Cortex of kidney (tissue), 1 donor: Measurements from ENCODE around the gene TRIM49C.
"Not testable (repeated sequence)": the region's sequence is repeated elsewhere in the genome, so short reads cannot be mapped to it uniquely, and the experiment has no call there.

Experiments
- DNase-seq: peaks from one replicate; lab custom pipeline; 2025; lab: John Stamatoyannopoulos, UW

Gene TRIM49C, protein sequence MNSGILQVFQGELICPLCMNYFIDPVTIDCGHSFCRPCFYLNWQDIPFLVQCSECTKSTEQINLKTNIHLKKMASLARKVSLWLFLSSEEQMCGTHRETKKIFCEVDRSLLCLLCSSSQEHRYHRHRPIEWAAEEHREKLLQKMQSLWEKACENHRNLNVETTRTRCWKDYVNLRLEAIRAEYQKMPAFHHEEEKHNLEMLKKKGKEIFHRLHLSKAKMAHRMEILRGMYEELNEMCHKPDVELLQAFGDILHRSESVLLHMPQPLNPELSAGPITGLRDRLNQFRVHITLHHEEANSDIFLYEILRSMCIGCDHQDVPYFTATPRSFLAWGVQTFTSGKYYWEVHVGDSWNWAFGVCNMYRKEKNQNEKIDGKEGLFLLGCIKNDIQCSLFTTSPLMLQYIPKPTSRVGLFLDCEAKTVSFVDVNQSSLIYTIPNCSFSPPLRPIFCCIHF

GRCh38 chr11:90030806-90031205 is at the start of gene TRIM49C:
TRIM49C (plus strand) TSS chr11:90031106; CDS start chr11:90035212, 4,106 bp downstream.
- not testable (repeated sequence) for DNase-seq

- not testable (repeated sequence) for DNase-seq
These were observed 6.7 kb upstream of the TRIM49C start for GRCh38 chr11:90024184-90024583.

- DNase-seq, result not testable (repeated sequence)
These were observed 20.8 kb downstream of the TRIM49C start for GRCh38 chr11:90051591-90052209.

DNA sequence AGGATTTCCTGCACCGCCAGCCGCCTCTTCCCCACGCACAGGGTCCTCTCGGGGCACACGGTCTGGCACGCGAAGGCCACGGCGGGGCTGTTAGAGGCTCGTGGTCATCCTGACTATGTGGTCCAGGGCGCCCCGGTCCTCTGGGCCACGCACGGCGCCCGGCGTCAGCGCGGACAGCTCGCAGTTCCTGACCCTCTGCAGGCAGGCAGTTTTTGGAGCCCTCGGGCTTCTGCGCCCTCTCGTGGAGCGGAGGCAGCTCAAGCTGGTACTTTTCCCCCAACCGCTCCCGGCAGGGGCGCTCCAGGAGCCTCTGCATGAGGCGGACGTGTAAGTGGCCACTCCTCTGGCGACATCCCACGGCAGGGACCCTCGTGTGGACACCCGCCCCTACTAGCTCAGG is 21.4 kb downstream of the TRIM49C start:
- not testable (repeated sequence) for DNase-seq

DNA sequence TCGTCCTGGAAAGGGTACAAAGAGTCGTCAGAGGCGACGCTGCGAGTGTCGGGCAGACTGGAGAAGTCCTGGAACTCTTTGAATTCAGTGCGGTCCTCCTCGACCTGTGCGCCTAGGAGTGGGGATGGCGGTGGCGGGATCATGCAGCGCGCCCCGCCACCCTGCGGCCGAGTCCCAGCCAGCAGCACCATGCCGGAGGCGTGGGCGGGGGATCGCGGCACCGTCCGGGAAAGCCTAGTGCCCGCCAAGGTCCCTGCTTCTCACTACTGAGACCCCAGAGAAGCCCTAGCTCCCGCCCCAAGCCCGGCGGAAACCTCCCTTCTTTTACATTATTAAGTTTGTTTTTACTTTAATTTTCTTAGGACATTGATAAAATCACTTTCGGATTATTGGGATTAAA is 22.6 kb downstream of the TRIM49C start:
- not testable (repeated sequence) for DNase-seq

- not testable (repeated sequence) for DNase-seq
These were observed 54.7 kb downstream of the TRIM49C start, which contains the start of gene UBTFL1 for GRCh38 chr11:90085650-90086049. UBTFL1 (plus strand) TSS chr11:90085950; CDS start chr11:90085950, 0 bp downstream.

DNA sequence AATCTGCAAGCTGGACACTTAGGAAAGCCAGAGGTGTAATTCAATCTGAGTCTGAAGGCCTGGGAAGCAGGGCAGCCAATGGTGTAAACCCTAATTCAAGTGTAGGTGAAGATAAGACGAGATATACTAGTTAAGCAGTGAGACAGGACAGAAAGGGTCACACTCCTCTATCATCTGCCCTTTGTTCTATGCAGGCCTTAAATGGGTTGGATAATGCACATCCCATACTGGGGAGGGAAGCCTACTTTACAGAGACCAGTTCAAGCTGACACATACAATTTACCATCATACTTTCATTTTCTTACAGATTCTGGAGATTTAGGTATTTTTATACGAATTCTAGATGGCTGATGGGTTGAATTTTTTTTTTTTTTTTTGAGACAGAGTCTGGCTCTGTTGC is 57.8 kb downstream of the TRIM49C start:
- not testable (repeated sequence) for DNase-seq
